Activated naive CD4-positive, alpha-beta T cell treated with anti-CD3 and anti-CD28 coated beads for 36 hours (primary cell): ENCODE measurements around the gene UTP25. TPM values are rescaled to one million over a fixed set of nuclear protein-coding genes. Genes with fewer than 3 reads are reported as not detected.

Experiments
- CTCF ChIA-PET: fragments of 350-600 bp; sonication (Branson Sonifier 250); formaldehyde crosslinking; loops from one replicate; lab custom pipeline; 2021; ENCODE audit warnings: antibody characterized with exemption; lab: Charles Lee
- DNase-seq: peaks from one replicate; pipeline ENCODE4 v3.0.0-alpha.2; 2020
- H3K27ac Mint-ChIP-seq: one replicate; pipeline ENCODE4 v1.8.0; 2021; ENCODE audit warnings: mild to moderate bottlenecking, mixed read lengths
- H3K27me3 Mint-ChIP-seq: one replicate; pipeline ENCODE4 v1.8.0; 2021; ENCODE audit warnings: low read depth, mixed read lengths
- H3K36me3 Mint-ChIP-seq: one replicate; pipeline ENCODE4 v1.8.0; 2021; ENCODE audit warnings: low read depth, mixed read lengths
- H3K4me1 Mint-ChIP-seq: one replicate; pipeline ENCODE4 v1.8.0; 2021; ENCODE audit warnings: low read depth, mixed read lengths
- H3K4me3 Mint-ChIP-seq: one replicate; pipeline ENCODE4 v1.8.0; 2021; ENCODE audit warnings: mild to moderate bottlenecking, moderate library complexity, mixed read lengths
- H3K9me3 Mint-ChIP-seq: one replicate; pipeline ENCODE4 v1.8.0; 2021; ENCODE audit warnings: mixed read lengths
- intact Hi-C: fragments of 100-400 bp; cut with micrococcal nuclease; formaldehyde crosslinking; loops from one replicate; pipeline ENCODE4 v1.15.1; 2023
- total RNA-seq, 2 experiments: library from RNA; stranded (reverse); gene quantifications; one replicate each; pipeline ENCODE4 v1.2.3, GENCODE V29; 2021

UTP25 gene
- total RNA-seq, 2 experiments from 2014 or later, result 4.1 to 4.6 TPM

DNA sequence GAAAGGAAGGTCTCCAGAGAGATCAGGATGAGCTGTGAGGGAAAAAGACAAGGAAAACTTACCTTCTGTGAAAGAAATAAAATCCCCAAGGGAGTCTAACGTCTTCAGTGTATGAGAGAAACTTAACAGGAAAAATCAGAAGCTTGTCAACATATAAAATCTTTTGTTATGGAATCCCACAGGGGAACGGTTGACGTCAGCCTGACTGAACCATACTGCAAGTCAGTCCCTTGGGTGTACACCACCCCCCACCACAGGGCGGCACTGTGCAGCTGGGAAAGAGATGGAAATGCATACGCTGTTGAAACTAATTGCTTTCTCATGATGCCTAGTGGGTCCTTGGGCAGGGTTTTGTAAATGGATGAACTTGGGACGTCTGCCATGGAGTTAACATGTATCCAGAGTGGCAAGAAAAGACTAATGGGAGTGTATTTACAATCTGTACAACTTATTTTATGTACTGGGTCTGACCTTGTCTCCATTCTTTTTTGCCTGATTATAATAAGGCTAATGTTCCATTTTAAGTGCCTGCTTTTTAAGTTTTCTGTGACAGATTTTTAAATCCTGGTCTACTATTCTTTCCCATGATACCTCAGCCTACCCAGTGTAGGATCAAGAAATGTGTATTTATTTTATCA is 22.7 kb downstream of the UTP25 start:
- Mint-ChIP-seq H3K4me3 (no peak overlapping the region), H3K27ac (no peak overlapping the region), H3K9me3 (no peaks in the 10 kb centered on the region), H3K36me3 (peaks cover 20% of the 10 kb centered on the region), H3K27me3 (no peaks in the 10 kb centered on the region), H3K4me1 (no peaks in the 10 kb centered on the region)
- CTCF ChIA-PET, result interaction anchor here (0.6 to 2.0 kb wide), 3 partner anchors 27 to 35 kb away, joined by 3 to 4 read pairs (median 3); no protein-coding TSS in a partner anchor
- peak; percentile 59 for DNase-seq
- intact Hi-C loops, result no loop called here

DNA sequence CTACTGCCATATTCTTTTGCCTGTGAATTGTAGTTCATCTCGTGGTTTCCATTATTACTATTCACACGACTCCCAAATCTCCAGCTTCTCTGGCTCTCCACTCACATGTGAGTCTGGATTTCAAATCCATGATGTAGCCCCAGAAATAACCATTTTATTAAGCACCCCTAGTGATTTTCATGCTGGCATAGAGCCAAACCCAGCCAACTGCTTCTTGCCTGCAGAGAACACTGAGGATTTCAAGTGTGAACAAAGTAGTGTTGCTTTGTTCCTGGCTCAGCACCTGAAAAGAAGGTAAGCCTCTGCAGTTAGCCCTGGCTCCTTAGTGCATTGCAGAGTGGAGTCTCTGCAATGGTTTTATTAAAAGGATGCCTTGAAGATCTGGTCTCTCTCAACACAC is 25.9 kb downstream of the UTP25 start:
- H3K27ac Mint-ChIP-seq, result no peak overlapping the region
- no peaks in the 10 kb centered on the region for H3K27me3 Mint-ChIP-seq
- no peak overlapping the region for H3K4me3 Mint-ChIP-seq
- peaks cover 11% of the 10 kb centered on the region for H3K36me3 Mint-ChIP-seq
- DNase-seq, result no peak
- intact Hi-C loops, result no loop called here
- CTCF ChIA-PET, result no interaction called here
- H3K4me1 Mint-ChIP-seq, result no peaks in the 10 kb centered on the region
- H3K9me3 Mint-ChIP-seq, result no peaks in the 10 kb centered on the region

DNA sequence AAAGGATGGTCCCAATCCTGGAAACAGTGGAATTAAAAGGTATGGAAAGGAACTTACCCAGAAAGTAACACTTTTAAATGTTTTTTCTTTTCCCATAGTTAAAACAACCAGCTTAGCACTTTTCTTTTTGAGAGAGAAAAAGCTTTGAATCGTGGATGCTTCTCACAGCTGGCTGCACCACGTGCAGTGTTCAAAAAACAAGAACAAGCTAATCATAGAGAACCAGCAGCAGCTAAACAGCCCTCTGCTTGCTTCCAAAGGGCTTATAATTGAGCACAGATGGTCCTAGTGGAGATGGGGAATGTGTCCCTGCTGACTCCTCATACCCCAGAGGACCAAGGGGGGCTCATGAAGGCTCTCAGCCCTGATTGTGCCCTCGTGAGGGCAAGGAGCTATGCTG is 26.4 kb downstream of the UTP25 start:
- CTCF ChIA-PET, result interaction anchor here (0.8 kb wide), 1 partner anchor 10 kb away, joined by 3 read pairs; no protein-coding TSS in a partner anchor
- no peak for DNase-seq
- H3K4me3 Mint-ChIP-seq, result no peak overlapping the region
- peaks cover 11% of the 10 kb centered on the region for H3K36me3 Mint-ChIP-seq
- H3K27ac Mint-ChIP-seq, result no peak overlapping the region
- no peaks in the 10 kb centered on the region for H3K27me3 Mint-ChIP-seq
- intact Hi-C loops, result no loop called here
- no peaks in the 10 kb centered on the region for H3K4me1 Mint-ChIP-seq
- H3K9me3 Mint-ChIP-seq, result no peaks in the 10 kb centered on the region

DNA sequence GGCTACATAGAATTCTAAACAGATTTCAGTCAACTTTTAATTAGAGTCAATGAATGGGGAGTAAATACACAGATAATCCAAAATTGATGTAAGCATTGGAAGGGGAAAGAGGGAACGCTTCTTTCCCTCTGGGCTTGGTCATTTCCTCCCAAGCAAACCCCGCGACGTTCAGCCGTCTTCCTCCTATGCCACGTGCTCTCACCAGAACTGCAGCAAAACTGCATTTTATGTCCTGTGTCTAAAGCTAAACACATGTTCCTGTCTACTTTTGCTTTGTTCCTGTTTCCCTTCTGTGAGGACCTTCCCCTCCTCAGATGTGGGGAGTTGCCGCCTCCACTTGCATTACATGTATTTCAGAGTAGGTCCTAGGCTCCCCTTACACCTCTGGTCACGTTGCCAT is 27.2 kb downstream of the UTP25 start:
- no peak overlapping the region for H3K27ac Mint-ChIP-seq
- no peak overlapping the region for H3K4me3 Mint-ChIP-seq
- intact Hi-C loops, result no loop called here
- DNase-seq, result no peak
- peaks cover 11% of the 10 kb centered on the region for H3K36me3 Mint-ChIP-seq
- no peaks in the 10 kb centered on the region for H3K4me1 Mint-ChIP-seq
- H3K27me3 Mint-ChIP-seq, result no peaks in the 10 kb centered on the region
- CTCF ChIA-PET, result interaction anchor here (0.8 to 2.4 kb wide), 4 partner anchors 11 to 134 kb away, joined by 3 to 11 read pairs (median 3); no protein-coding TSS in a partner anchor
- no peaks in the 10 kb centered on the region for H3K9me3 Mint-ChIP-seq

DNA sequence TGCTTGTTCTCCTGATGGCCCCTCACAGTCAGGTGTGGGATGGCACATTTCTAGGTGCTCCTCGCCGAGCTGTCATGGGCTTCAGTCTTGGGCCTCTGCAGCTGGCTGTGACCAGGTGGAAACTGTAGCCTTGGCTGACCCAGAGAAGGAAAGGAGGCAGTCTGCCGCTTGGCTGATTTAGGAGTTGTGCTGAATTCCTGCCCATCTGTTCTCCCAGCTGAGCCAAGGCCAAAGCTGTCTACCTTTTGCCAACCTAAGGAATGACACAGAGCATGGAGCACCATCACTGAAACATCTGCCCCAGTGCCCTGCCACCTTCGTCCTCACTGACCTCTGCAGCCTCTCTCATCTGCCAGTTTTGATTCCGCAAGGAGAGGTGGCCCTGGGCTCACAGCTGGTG is 27.9 kb downstream of the UTP25 start:
- H3K4me1 Mint-ChIP-seq, result no peaks in the 10 kb centered on the region
- CTCF ChIA-PET, result interaction anchor here (1.1 to 2.4 kb wide), 3 partner anchors 13 to 133 kb away, joined by 3 to 11 read pairs (median 3); no protein-coding TSS in a partner anchor
- peaks cover 11% of the 10 kb centered on the region for H3K36me3 Mint-ChIP-seq
- no peak for DNase-seq
- no peak overlapping the region for H3K27ac Mint-ChIP-seq
- H3K4me3 Mint-ChIP-seq, result no peak overlapping the region
- intact Hi-C loops, result no loop called here
- H3K9me3 Mint-ChIP-seq, result no peaks in the 10 kb centered on the region
- H3K27me3 Mint-ChIP-seq, result no peaks in the 10 kb centered on the region

DNA sequence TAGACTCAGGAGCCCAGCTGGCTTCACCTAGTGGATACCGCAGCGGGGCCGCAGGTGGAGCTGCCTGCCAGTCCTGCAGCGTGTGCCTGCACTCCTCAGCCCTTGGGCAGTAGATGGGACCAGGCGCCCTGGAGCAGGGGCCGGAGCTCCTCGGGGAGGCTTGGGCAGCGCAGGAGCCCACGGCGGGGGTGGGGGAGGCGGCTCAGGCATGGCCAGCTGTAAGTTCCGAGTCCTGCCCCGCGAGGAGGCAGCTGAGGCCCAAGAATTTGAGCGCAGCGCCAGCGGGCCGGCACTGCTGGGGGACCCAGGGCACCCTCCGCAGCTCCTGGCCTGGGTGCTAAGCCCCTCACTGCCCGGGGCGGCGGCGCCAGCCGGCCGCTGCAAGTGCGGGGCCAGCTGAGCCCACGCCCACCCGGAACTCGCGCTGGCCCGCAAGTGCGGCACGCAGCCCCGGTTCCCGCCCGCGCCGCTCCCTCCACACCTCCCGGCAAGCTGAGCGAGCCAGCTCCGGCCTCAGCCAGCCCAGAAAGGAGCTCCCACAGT is 30.9 kb downstream of the UTP25 start:
- no peak for DNase-seq
- Mint-ChIP-seq H3K36me3 (no peaks in the 10 kb centered on the region), H3K27ac (no peak overlapping the region), H3K9me3 (no peaks in the 10 kb centered on the region), H3K4me3 (no peak overlapping the region), H3K27me3 (peaks cover 3% of the 10 kb centered on the region), H3K4me1 (no peaks in the 10 kb centered on the region)
- CTCF ChIA-PET, result interaction anchor here (0.5 to 1.7 kb wide), 6 partner anchors 14 to 482 kb away, joined by 3 to 6 read pairs (median 4); partner anchors contain the start of gene UTP25
- intact Hi-C loops, result no loop called here

DNA sequence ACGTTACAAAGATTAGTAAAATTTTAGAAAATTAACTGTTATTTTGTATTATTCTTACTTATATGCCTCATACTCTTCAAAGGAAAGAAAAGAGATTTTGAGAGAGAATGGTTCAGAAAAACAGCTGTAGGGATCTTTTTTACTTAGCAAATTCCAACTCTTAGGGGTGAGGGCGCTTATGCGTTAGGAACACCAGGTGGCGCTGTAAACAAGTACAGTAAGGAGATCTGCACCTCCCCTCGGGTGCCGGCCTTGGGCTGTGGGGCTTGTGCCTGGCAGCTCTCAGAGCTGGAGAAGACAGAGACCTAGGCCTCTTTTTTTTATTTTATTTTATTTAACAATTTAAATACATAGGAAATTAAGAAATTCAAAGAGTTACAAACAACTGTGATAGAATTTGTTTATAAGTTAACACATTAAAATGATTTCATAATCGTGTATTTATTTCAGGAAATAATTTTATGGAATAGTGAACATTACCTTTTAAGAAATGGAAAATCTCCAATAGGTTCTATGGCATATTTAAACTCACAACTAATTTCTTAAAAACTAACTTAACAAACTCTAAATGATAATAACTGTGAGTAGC is 32.6 kb downstream of the UTP25 start:
- no peaks in the 10 kb centered on the region for H3K36me3 Mint-ChIP-seq
- peaks cover 4% of the 10 kb centered on the region for H3K27me3 Mint-ChIP-seq
- no peak overlapping the region for H3K4me3 Mint-ChIP-seq
- no peak overlapping the region for H3K27ac Mint-ChIP-seq
- no peaks in the 10 kb centered on the region for H3K4me1 Mint-ChIP-seq
- no peaks in the 10 kb centered on the region for H3K9me3 Mint-ChIP-seq
- CTCF ChIA-PET, result interaction anchor here (0.5 to 1.9 kb wide), 24 partner anchors 8 to 540 kb away, joined by 3 to 8 read pairs (median 4); no protein-coding TSS in a partner anchor
- intact Hi-C loops, result loop anchor here (1.0 to 2.0 kb wide), 4 partner anchors 129 to 540 kb away; no protein-coding TSS in a partner anchor
- DNase-seq, result peak; percentile 83

DNA sequence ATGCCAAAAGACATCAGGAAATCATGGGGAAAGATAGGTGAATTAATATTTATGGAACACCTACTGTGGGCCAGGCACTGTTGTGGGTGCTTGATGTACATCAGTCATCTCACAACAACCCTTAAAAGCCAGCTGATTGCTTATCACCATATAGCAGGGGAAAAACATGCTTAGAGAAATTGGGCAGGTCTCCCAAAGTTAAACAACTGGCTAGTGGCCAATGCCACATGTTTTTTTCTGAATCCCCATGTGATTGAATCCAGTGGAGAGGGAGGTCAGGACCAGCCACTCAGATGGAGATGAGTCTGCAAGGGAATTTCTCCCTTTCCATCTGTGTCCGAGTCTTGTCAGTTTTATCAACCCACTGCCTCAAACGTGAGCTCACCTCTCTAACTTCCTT is 33.5 kb downstream of the UTP25 start:
- CTCF ChIA-PET, result interaction anchor here (0.6 to 1.9 kb wide), 9 partner anchors 16 to 452 kb away, joined by 3 to 7 read pairs (median 4); no protein-coding TSS in a partner anchor
- intact Hi-C loops, result loop anchor here (2.0 kb wide), 1 partner anchor 282 kb away; no protein-coding TSS in a partner anchor
- DNase-seq, result no peak
- H3K36me3 Mint-ChIP-seq, result no peaks in the 10 kb centered on the region
- H3K4me1 Mint-ChIP-seq, result no peaks in the 10 kb centered on the region
- peaks cover 4% of the 10 kb centered on the region for H3K27me3 Mint-ChIP-seq
- H3K27ac Mint-ChIP-seq, result no peak overlapping the region
- H3K4me3 Mint-ChIP-seq, result no peak overlapping the region
- H3K9me3 Mint-ChIP-seq, result no peaks in the 10 kb centered on the region

DNA sequence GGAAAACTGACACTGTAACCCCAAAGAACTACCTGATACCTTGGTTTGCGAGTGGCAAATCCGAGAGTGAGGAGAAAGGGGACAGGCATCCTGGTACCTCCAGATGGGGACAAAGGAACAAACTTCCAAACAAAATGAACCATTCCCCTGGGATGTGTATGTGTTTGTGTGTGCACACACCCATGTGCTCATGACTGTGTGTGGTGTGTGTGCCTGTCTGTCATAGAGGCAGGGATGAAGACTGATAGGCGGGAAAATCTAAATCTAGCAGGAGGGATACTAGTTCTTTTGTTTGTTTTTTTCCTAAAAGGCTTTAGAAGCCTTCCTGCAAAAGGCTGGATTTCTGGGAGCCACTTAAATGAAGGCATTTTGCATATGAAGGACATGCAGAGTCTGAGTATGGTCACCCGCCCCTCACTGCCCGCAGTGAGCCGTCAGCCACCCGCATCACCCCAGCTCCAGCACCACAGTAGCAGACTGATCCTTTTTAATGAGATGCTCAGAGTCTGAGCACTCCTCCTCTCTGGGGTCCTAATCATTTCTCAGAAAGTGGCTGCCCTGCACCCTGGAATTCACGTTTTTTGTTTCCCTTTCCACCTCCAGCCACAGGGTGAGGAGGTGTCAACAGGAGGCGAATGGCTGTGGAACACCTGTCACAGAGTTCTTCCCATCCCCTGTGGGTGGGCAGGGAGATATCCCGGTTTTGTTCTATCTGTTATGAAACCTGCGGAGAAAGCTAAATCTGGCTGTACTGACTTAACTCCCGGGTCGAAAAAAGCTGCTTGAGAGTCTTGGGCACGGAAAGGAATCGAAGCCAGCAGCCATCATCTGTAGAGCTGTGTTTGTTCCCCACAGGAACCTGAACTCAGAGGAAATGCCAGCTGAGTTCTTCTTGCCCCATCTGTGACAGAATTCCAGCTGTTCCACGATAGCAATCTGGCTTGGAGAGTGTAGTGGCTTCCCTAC is 34.9 kb downstream of the UTP25 start:
- CTCF ChIA-PET, result interaction anchor here (0.5 to 0.9 kb wide), 2 partner anchors 127 to 1866 kb away, joined by 3 to 4 read pairs; no protein-coding TSS in a partner anchor
- Mint-ChIP-seq H3K9me3 (peaks cover 4% of the 10 kb centered on the region), H3K27me3 (peaks cover 4% of the 10 kb centered on the region), H3K4me3 (no peak overlapping the region), H3K36me3 (no peaks in the 10 kb centered on the region), H3K27ac (no peak overlapping the region), H3K4me1 (no peaks in the 10 kb centered on the region)
- intact Hi-C loops, result no loop called here
- no peak for DNase-seq

DNA sequence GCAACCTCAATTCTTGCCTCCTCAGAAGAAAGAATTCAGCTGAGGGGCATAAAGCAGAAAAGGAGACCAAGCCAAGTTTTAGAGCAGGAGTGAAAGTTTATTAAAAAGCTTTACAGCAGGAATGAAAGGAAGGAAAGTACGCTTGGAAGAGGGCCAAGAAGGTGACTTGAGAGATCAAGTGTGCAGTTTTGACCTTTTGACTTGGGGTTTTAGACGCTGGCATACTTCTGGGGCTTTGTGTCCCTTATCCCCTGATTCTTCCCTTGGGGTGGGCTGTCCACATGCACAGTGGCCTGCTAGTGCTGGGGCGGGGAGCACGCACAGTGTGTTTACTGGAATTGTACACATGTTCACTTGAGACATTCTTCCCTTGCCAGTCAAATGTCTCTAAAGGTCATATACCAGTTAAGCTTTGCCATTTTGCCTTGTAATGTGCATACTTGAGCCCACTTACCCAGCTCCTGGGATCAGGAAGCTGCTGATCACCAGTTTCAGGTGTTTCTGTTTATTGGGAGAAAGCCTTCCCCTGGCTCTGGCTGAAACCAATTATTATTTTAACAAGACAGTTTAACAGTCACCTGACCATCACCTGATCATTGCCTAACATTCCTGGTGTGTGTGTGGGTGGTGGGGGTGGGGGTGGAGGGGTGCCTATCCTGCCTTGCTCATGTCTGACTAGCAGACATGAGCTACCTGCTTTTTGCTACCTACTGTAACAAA is 36.2 kb downstream of the UTP25 start:
- Mint-ChIP-seq H3K36me3 (no peaks in the 10 kb centered on the region), H3K4me1 (no peaks in the 10 kb centered on the region), H3K27me3 (peaks cover 7% of the 10 kb centered on the region), H3K9me3 (peaks cover 4% of the 10 kb centered on the region), H3K4me3 (no peak overlapping the region), H3K27ac (no peak overlapping the region)
- CTCF ChIA-PET, result interaction anchor here (0.5 to 0.9 kb wide), 3 partner anchors 126 to 1868 kb away, joined by 3 to 4 read pairs (median 4); no protein-coding TSS in a partner anchor
- intact Hi-C loops, result no loop called here
- no peak for DNase-seq

DNA sequence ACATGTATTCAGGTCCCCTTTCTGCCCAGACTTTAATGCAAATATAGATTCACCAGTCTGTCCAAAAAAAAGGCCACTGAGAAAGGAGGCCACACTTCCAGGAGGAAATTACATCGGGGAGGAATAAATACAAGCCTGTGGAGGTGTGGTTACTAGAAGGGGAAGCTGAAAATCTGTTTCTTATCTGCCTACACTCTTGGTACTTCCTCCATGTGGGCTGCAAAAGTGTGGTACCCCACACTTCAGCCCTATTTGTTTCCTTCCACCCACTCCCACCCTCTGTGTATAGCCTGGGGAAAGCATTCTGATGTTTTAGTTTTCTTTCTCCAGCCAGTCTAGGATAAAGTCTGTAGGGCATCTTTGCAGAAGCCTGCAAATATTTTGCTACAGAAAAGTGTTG is 38.4 kb downstream of the UTP25 start:
- intact Hi-C loops, result no loop called here
- Mint-ChIP-seq H3K27me3 (peaks cover 8% of the 10 kb centered on the region), H3K4me1 (no peaks in the 10 kb centered on the region), H3K27ac (no peak overlapping the region), H3K4me3 (no peak overlapping the region), H3K36me3 (no peaks in the 10 kb centered on the region), H3K9me3 (peaks cover 4% of the 10 kb centered on the region)
- CTCF ChIA-PET, result interaction anchor here (0.6 kb wide), 1 partner anchor 292 kb away, joined by 3 read pairs; no protein-coding TSS in a partner anchor
- DNase-seq, result no peak
